Measurements from ENCODE around the gene CLTC. TPM values are rescaled to one million over a fixed set of nuclear protein-coding genes. Genes with fewer than 3 reads are reported as not detected.

The CLTC gene
- 283 and 643 TPM in 2 replicates for total RNA-seq (2016; rRNA removed; fragmentation: Illumina TruSeq; extraction: Trizol)
- total RNA-seq (2016; cell fraction: cytosol; rRNA removed; fragmentation: Illumina TruSeq; extraction: Trizol; ENCODE audit: low read depth), result 19.6 and 21.0 TPM in 2 replicates
- total RNA-seq (2016; cell fraction: insoluble cytoplasmic fraction; rRNA removed; fragmentation: Illumina TruSeq; extraction: Trizol), result 267 and 594 TPM in 2 replicates
- 63.1 and 72.1 TPM in 2 replicates for total RNA-seq (2016; cell fraction: membrane; rRNA removed; fragmentation: Illumina TruSeq; extraction: Trizol)
- 282 and 292 TPM in 2 replicates for total RNA-seq (2016; cell fraction: nucleus; rRNA removed; fragmentation: Illumina TruSeq; extraction: Trizol)
- 110 and 134 TPM in 2 replicates for polyA plus RNA-seq (2011; rRNA removed)
- 125 and 195 TPM in 2 replicates for polyA plus RNA-seq (2011; cell fraction: cytosol; rRNA removed)
- polyA plus RNA-seq (2011; cell fraction: nucleus; rRNA removed), result 64.1 and 73.6 TPM in 2 replicates
- polyA plus RNA-seq (2012), result 126 and 165 TPM in 2 replicates
- polyA plus RNA-seq (2016; cell fraction: cytosol; fragmentation: Illumina TruSeq; extraction: Trizol; ENCODE audit: low read depth), result 9.6 and 11.7 TPM in 2 replicates
- polyA plus RNA-seq (2016; cell fraction: insoluble cytoplasmic fraction; fragmentation: Illumina TruSeq; extraction: Trizol; ENCODE audit: low read depth), result 350 and 354 TPM in 2 replicates
- polyA plus RNA-seq (2016; cell fraction: membrane; fragmentation: Illumina TruSeq; extraction: Trizol; ENCODE audit: low read depth), result 37.1 and 44.2 TPM in 2 replicates
- 217 and 222 TPM in 2 replicates for polyA plus RNA-seq (2016; cell fraction: nucleus; fragmentation: Illumina TruSeq; extraction: Trizol; ENCODE audit: insufficient read depth, low read depth)
- 363 and 456 TPM in 2 replicates for polyA minus RNA-seq (2011; rRNA and poly(A)+ RNA removed; ENCODE audit: low replicate concordance)
- 307 and 353 TPM in 2 replicates for polyA minus RNA-seq (2011; cell fraction: cytosol; rRNA and poly(A)+ RNA removed)
- 208 and 274 TPM in 2 replicates for polyA minus RNA-seq (2011; cell fraction: nucleus; rRNA and poly(A)+ RNA removed)
- percentile 98 among the genes with signal in this experiment for Bru-seq, nascent RNA
- percentile 98 among the genes with signal in this experiment for BruChase-seq, experiment 1, labeled RNA remaining after a 6-hour chase
- BruChase-seq, experiment 2, labeled RNA remaining after a 2-hour chase, result percentile 98 among the genes with signal in this experiment
- long read RNA-seq, experiment 1, full-length matches to known transcripts, result 7 of 43 reads
- long read RNA-seq, experiment 1, partial matches to known transcripts, result 26 of 43 reads
- long read RNA-seq, experiment 1, other reads (novel, unspliced or antisense), result 10 of 43 reads
- long read RNA-seq, experiment 2, full-length matches to known transcripts, result 41 of 317 reads
- long read RNA-seq, experiment 2, partial matches to known transcripts, result 250 of 317 reads
- long read RNA-seq, experiment 2, other reads (novel, unspliced or antisense), result 26 of 317 reads

DNA sequence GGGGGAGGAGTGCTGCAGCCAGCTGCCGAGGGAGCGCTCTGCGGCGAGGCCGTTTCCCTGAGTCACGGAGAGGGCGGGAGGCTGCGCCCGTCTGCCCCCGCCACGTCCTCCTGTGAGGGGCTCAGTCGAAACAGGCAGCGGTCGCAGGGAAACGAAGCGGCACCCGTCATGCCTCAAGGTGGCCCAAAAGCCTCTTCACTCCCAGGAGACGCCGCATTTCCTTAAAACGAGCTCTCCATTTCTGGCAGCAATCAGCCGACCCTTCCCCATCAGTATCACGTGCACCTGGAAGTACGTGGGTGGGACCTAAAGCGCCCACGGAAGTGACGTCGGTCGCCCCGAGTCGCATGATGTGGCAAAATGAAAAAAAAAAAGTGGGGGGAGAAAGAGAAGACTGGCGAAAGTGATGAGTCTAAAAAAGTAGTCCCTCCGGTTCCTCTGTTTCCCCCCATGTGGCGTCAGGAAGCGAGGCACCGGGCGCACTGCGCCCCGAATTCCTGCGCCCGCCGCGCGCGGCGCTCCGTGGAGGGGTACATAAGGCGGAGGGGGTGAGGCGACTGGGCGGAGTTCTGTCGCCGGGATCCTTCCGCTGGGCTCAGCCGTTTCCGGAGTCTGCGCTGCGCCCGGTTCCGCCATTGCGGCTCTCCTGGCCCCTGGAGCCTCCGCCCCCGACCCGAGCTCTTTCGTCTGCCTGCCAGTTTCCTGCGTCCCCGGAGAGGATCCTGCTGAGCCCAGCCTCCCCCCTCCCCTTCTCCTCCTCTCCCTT, at the start of gene CLTC:
CLTC (plus strand) TSS at position 598 of the 766 bp plus-strand sequence. CDS start 237 bp downstream, outside the sequence.
- POLR2A ChIA-PET, result interaction anchor here (0.6 to 4.7 kb wide), 37 partner anchors 9 to 1257 kb away, joined by 3 to 49 read pairs (median 4); partner anchors contain the start of genes APPBP2, DHX40, GDPD1 and PPM1D
- peak; percentile 93 for FAIRE-seq
- peak; percentile 95 for ATAC-seq
- H3K27me3 ChIP-seq (ENCODE audit: control insufficient read depth in 1 of 2, insufficient read depth in 2 of 2, low read length in 2 of 2), result no peaks in the 10 kb centered on the region; a peak in 2 of 5 replicates
- under 1% methylated on average over 45 of the region's 65 CpGs for WGBS (ENCODE audit: low lambda C conversion rate)
- peaks cover 37% of the 10 kb centered on the region for H4K20me1 ChIP-seq (ENCODE audit: insufficient read depth, low read length)
- peak within 1 kb of the TSS; percentile 98 for H3K9ac ChIP-seq (ENCODE audit: insufficient read depth, low read depth, low read length)
- DNase-seq (ENCODE audit: low spot score), result peak; percentile 97
- peaks cover 47% of the 10 kb centered on the region for H3K4me1 ChIP-seq (ENCODE audit: insufficient read depth, low read length)
- CTCF ChIA-PET (ENCODE audit: low intra/inter-chr PET ratio, low total read pairs), result no interaction called here
- peak within 1 kb of the TSS; percentile 94 to 99 (median 94) for H3K4me3 ChIP-seq (replicated peaks in 1 of 3; ENCODE audit: insufficient read depth in 1 of 3, low read depth in 2 of 3, low read length in 3 of 3)
- peak within 1 kb of the TSS; percentile 97 for H3K27ac ChIP-seq (ENCODE audit: extremely low read length, insufficient read depth, low read length)
- intact Hi-C loops (cut with micrococcal nuclease; ENCODE audit: unreplicated experiment) (loop anchor here (2.0 to 5.0 kb wide), 2 partner anchors 97 to 155 kb away; no protein-coding TSS in a partner anchor), in situ Hi-C loops (cut with HindIII; ENCODE audit: extremely low pct_ligation_motif_present, low pct_unique_long_range_greater_than_20kb) (no loop called here)
- BruUV-seq (replicated peaks), result no TSS peak
- H3K36me3 ChIP-seq (replicated peaks in 1 of 2; ENCODE audit: control insufficient read depth in 1 of 2, insufficient read depth in 2 of 2, low read length in 2 of 2), result no peaks in the 10 kb centered on the region; a peak in 1 of 5 replicates
- peaks cover 63% of the 10 kb centered on the region for H3K79me2 ChIP-seq (ENCODE audit: insufficient read depth, low read length)
- peak within 1 kb of the TSS; percentile 49 for H2AFZ ChIP-seq (ENCODE audit: low read length)
- no peaks in the 10 kb centered on the region for H3K9me3 ChIP-seq (ENCODE audit: low read length)
- H3K4me2 ChIP-seq (ENCODE audit: low read depth, low read length), result peak within 1 kb of the TSS; percentile 86
- no peak for TF ChIP-seq NCOA5 (CRISPR knock-in tag; IDR thresholded peaks at IDR 0.05)
- TF ChIP-seq ZNF484 (CRISPR knock-in tag; IDR thresholded peaks at IDR 0.05; ENCODE audit: borderline replicate concordance, low read depth), result no peak
- TF ChIP-seq ADNP (CRISPR knock-in tag; IDR thresholded peaks at IDR 0.05), result no peak
- TF ChIP-seq, protein P1, sequence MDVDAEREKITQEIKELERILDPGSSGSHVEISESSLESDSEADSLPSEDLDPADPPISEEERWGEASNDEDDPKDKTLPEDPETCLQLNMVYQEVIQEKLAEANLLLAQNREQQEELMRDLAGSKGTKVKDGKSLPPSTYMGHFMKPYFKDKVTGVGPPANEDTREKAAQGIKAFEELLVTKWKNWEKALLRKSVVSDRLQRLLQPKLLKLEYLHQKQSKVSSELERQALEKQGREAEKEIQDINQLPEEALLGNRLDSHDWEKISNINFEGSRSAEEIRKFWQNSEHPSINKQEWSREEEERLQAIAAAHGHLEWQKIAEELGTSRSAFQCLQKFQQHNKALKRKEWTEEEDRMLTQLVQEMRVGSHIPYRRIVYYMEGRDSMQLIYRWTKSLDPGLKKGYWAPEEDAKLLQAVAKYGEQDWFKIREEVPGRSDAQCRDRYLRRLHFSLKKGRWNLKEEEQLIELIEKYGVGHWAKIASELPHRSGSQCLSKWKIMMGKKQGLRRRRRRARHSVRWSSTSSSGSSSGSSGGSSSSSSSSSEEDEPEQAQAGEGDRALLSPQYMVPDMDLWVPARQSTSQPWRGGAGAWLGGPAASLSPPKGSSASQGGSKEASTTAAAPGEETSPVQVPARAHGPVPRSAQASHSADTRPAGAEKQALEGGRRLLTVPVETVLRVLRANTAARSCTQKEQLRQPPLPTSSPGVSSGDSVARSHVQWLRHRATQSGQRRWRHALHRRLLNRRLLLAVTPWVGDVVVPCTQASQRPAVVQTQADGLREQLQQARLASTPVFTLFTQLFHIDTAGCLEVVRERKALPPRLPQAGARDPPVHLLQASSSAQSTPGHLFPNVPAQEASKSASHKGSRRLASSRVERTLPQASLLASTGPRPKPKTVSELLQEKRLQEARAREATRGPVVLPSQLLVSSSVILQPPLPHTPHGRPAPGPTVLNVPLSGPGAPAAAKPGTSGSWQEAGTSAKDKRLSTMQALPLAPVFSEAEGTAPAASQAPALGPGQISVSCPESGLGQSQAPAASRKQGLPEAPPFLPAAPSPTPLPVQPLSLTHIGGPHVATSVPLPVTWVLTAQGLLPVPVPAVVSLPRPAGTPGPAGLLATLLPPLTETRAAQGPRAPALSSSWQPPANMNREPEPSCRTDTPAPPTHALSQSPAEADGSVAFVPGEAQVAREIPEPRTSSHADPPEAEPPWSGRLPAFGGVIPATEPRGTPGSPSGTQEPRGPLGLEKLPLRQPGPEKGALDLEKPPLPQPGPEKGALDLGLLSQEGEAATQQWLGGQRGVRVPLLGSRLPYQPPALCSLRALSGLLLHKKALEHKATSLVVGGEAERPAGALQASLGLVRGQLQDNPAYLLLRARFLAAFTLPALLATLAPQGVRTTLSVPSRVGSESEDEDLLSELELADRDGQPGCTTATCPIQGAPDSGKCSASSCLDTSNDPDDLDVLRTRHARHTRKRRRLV (CRISPR knock-in tag; IDR thresholded peaks at IDR 0.05), result peak; percentile 23; the same call in 1 of the 2 replicates
- TF ChIP-seq, protein P2, sequence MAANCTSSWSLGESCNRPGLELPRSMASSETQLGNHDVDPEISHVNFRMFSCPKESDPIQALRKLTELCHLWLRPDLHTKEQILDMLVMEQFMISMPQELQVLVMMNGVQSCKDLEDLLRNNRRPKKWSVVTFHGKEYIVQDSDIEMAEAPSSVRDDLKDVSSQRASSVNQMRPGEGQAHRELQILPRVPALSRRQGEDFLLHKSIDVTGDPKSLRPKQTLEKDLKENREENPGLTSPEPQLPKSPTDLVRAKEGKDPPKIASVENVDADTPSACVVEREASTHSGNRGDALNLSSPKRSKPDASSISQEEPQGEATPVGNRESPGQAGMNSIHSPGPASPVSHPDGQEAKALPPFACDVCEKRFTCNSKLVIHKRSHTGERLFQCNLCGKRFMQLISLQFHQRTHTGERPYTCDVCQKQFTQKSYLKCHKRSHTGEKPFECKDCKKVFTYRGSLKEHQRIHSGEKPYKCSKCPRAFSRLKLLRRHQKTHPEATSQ (CRISPR knock-in tag; IDR thresholded peaks at IDR 0.05; ENCODE audit: borderline replicate concordance), result no peak
- TF ChIP-seq IKZF1 (IDR thresholded peaks at IDR 0.05), result no peak
